Measurements from ENCODE around the gene STARD10.
"Not testable (repeated sequence)": the region's sequence is repeated elsewhere in the genome, so short reads cannot be mapped to it uniquely, and the experiment has no call there.

The STARD10 gene

GRCh38 chr11:72806378-72806777, 12.5 kb upstream of the STARD10 start:
- not testable (repeated sequence) for DNase-seq

- no peak for DNase-seq
Measured at GRCh38 chr11:72805216-72805615, 11.4 kb upstream of the STARD10 start.

GRCh38 chr11:72802822-72803221, 9.0 kb upstream of the STARD10 start:
- DNase-seq: no peak

- DNase-seq: no peak
Measured at GRCh38 chr11:72799441-72799840, 5.6 kb upstream of the STARD10 start.

GRCh38 chr11:72798361-72798760, 4.5 kb upstream of the STARD10 start:
- no peak for DNase-seq

GRCh38 chr11:72793076-72793424, 797 bp downstream of the STARD10 start:
- no peak for DNase-seq

- no peak for DNase-seq
Measured at GRCh38 chr11:72792437-72793021, 1.3 kb downstream of the STARD10 start.

- DNase-seq: not testable (repeated sequence)
Measured at GRCh38 chr11:72791228-72791627, 2.6 kb downstream of the STARD10 start.

- DNase-seq: no peak
Measured at GRCh38 chr11:72789493-72790131, 4.2 kb downstream of the STARD10 start.

GRCh38 chr11:72788241-72788640, 5.6 kb downstream of the STARD10 start:
- DNase-seq: no peak

- DNase-seq: no peak
Measured at GRCh38 chr11:72787216-72788104, 6.4 kb downstream of the STARD10 start.

- no peak for DNase-seq
Measured at GRCh38 chr11:72786305-72787215, 7.3 kb downstream of the STARD10 start.

GRCh38 chr11:72784662-72785061, 9.2 kb downstream of the STARD10 start:
- no peak for DNase-seq

- DNase-seq: no peak
Measured at GRCh38 chr11:72783144-72783905, 10.5 kb downstream of the STARD10 start.

- no peak for DNase-seq
Measured at GRCh38 chr11:72782081-72782920, 11.5 kb downstream of the STARD10 start.

- peak; percentile 69 for DNase-seq
Measured at GRCh38 chr11:72781313-72782080, 12.3 kb downstream of the STARD10 start.

GRCh38 chr11:72781063-72781312, 12.9 kb downstream of the STARD10 start:
- DNase-seq: no peak

GRCh38 chr11:72780296-72781062, 13.4 kb downstream of the STARD10 start:
- no peak for DNase-seq

- no peak for DNase-seq
Measured at GRCh38 chr11:72779495-72780128, 14.2 kb downstream of the STARD10 start.
